ACC112 (cell line): ENCODE data around the gene SOCS2.

Experiments used
- H2AFZ ChIP-seq: fragments of 200-600 bp; sonication (generic); one replicate; pipeline ENCODE4 v1.6.0; 2017; ENCODE audit warnings: antibody characterized with exemption, low read length; ENCODE audit not compliant: unreplicated experiment
- H3K27ac ChIP-seq: fragments of 200-600 bp; sonication (generic); 2 replicates; pipeline ENCODE4 v1.5.1; 2014; ENCODE audit warnings: low read depth, mild to moderate bottlenecking, antibody characterized with exemption, low read length, moderate library complexity
- H3K27me3 ChIP-seq: fragments of 200-600 bp; sonication (generic); 2 replicates; pipeline ENCODE4 v1.6.1; 2014; ENCODE audit warnings: mild to moderate bottlenecking, antibody characterized with exemption, low read length, moderate library complexity, mixed read lengths; ENCODE audit not compliant: insufficient read depth
- H3K36me3 ChIP-seq: fragments of 200-600 bp; sonication (generic); 2 replicates; pipeline ENCODE4 v1.6.1; 2016; ENCODE audit warnings: mild to moderate bottlenecking, antibody characterized with exemption, low read length, moderate library complexity, mixed read lengths; ENCODE audit not compliant: insufficient read depth
- H3K4me1 ChIP-seq: fragments of 200-600 bp; sonication (generic); one replicate; pipeline ENCODE4 v1.6.1; 2016; ENCODE audit warnings: low read length, mixed read lengths; ENCODE audit not compliant: insufficient read depth, unreplicated experiment, control insufficient read depth
- H3K4me3 ChIP-seq: fragments of 200-600 bp; sonication (generic); 2 replicates; pipeline ENCODE4 v1.5.1; 2014; ENCODE audit warnings: mild to moderate bottlenecking, low read depth, low read length
- H3K79me2 ChIP-seq: fragments of 200-600 bp; sonication (generic); one replicate; pipeline ENCODE4 v1.6.0; 2016; ENCODE audit warnings: low read length; ENCODE audit not compliant: control insufficient read depth, unreplicated experiment, insufficient read depth

The SOCS2 gene

GRCh38 chr12:93568091-93568490, 4.4 kb upstream of the SOCS2 start:
- Histone ChIP-seq H3K4me3 (no peak overlapping the region), H2AFZ (no peak overlapping the region), H3K36me3 (no peaks in the 10 kb centered on the region), H3K4me1 (no peaks in the 10 kb centered on the region), H3K27me3 (no peaks in the 10 kb centered on the region), H3K79me2 (no peaks in the 10 kb centered on the region), H3K27ac (no peak overlapping the region)

- H3K27me3 ChIP-seq: no peaks in the 10 kb centered on the region
- no peaks in the 10 kb centered on the region for H3K4me1 ChIP-seq
- no peaks in the 10 kb centered on the region for H3K36me3 ChIP-seq
- H3K79me2 ChIP-seq: no peaks in the 10 kb centered on the region
- H3K27ac ChIP-seq: no peak overlapping the region
- H2AFZ ChIP-seq: no peak overlapping the region
- H3K4me3 ChIP-seq: peak overlapping the region; percentile 90
Measured at GRCh38 chr12:93569301-93569655, 3.2 kb upstream of the SOCS2 start.

GRCh38 chr12:93569656-93570551, 2.6 kb upstream of the SOCS2 start:
- H3K79me2 ChIP-seq: no peaks in the 10 kb centered on the region
- peak overlapping the region; percentile 82 for H2AFZ ChIP-seq
- H3K36me3 ChIP-seq: no peaks in the 10 kb centered on the region
- no peaks in the 10 kb centered on the region for H3K27me3 ChIP-seq
- no peaks in the 10 kb centered on the region for H3K4me1 ChIP-seq
- H3K4me3 ChIP-seq: peak overlapping the region; percentile 90
- no peak overlapping the region for H3K27ac ChIP-seq

- Histone ChIP-seq H3K27me3 (no peaks in the 10 kb centered on the region), H3K36me3 (no peaks in the 10 kb centered on the region), H3K4me3 (peak overlapping the region; percentile 90), H3K79me2 (no peaks in the 10 kb centered on the region), H3K27ac (peak overlapping the region; percentile 39; the same call in 1 of the 2 replicates), H2AFZ (peak overlapping the region; percentile 82), H3K4me1 (no peaks in the 10 kb centered on the region)
Measured at GRCh38 chr12:93570552-93571364, 1.7 kb upstream of the SOCS2 start.

GRCh38 chr12:93571365-93571924, 1.0 kb upstream of the SOCS2 start:
- H3K4me1 ChIP-seq: no peaks in the 10 kb centered on the region
- no peaks in the 10 kb centered on the region for H3K79me2 ChIP-seq
- no peaks in the 10 kb centered on the region for H3K36me3 ChIP-seq
- peak overlapping the region; percentile 90 for H3K4me3 ChIP-seq
- peak overlapping the region; percentile 39; the same call in 1 of the 2 replicates for H3K27ac ChIP-seq
- H3K27me3 ChIP-seq: no peaks in the 10 kb centered on the region
- H2AFZ ChIP-seq: peak overlapping the region; percentile 80

GRCh38 chr12:93572712-93573551, 457 bp downstream of the SOCS2 start:
- Histone ChIP-seq H3K4me1 (no peaks in the 10 kb centered on the region), H3K4me3 (peak overlapping the region; percentile 90), H3K27me3 (no peaks in the 10 kb centered on the region), H3K27ac (no peak overlapping the region), H3K36me3 (no peaks in the 10 kb centered on the region), H3K79me2 (no peaks in the 10 kb centered on the region), H2AFZ (peak overlapping the region; percentile 67)

- Histone ChIP-seq H2AFZ (peak overlapping the region; percentile 67), H3K4me3 (peak overlapping the region; percentile 90), H3K4me1 (no peaks in the 10 kb centered on the region)
Measured at GRCh38 chr12:93573552-93574223, 1.2 kb downstream of the SOCS2 start.

GRCh38 chr12:93577222-93577621, 4.7 kb downstream of the SOCS2 start:
- Histone ChIP-seq H3K27ac (no peak overlapping the region), H3K27me3 (no peaks in the 10 kb centered on the region), H3K4me1 (no peaks in the 10 kb centered on the region), H3K36me3 (no peaks in the 10 kb centered on the region), H2AFZ (no peak overlapping the region), H3K4me3 (no peak overlapping the region), H3K79me2 (no peaks in the 10 kb centered on the region)

More at GRCh38 chr12:93573552-93574223, 1.2 kb downstream of the SOCS2 start:
- Histone ChIP-seq H3K36me3 (no peaks in the 10 kb centered on the region), H3K27me3 (no peaks in the 10 kb centered on the region), H3K79me2 (no peaks in the 10 kb centered on the region), H3K27ac (no peak overlapping the region)

GRCh38 chr12:93578221-93578620, 5.7 kb downstream of the SOCS2 start:
- Histone ChIP-seq H3K36me3 (no peaks in the 10 kb centered on the region), H3K4me1 (no peaks in the 10 kb centered on the region), H3K27ac (no peak overlapping the region), H3K79me2 (no peaks in the 10 kb centered on the region), H3K4me3 (no peak overlapping the region), H3K27me3 (no peaks in the 10 kb centered on the region), H2AFZ (no peak overlapping the region)
